Hypothalamus (tissue), 51 donors: Measurements from ENCODE around the gene POLR2A.
"Not testable (repeated sequence)": the region's sequence is repeated elsewhere in the genome, so short reads cannot be mapped to it uniquely, and the experiment has no call there.

Experiments
- DNase-seq, 51 donors: peaks; one replicate each; lab custom pipeline; 2025; lab: John Stamatoyannopoulos, UW

POLR2A gene

DNA sequence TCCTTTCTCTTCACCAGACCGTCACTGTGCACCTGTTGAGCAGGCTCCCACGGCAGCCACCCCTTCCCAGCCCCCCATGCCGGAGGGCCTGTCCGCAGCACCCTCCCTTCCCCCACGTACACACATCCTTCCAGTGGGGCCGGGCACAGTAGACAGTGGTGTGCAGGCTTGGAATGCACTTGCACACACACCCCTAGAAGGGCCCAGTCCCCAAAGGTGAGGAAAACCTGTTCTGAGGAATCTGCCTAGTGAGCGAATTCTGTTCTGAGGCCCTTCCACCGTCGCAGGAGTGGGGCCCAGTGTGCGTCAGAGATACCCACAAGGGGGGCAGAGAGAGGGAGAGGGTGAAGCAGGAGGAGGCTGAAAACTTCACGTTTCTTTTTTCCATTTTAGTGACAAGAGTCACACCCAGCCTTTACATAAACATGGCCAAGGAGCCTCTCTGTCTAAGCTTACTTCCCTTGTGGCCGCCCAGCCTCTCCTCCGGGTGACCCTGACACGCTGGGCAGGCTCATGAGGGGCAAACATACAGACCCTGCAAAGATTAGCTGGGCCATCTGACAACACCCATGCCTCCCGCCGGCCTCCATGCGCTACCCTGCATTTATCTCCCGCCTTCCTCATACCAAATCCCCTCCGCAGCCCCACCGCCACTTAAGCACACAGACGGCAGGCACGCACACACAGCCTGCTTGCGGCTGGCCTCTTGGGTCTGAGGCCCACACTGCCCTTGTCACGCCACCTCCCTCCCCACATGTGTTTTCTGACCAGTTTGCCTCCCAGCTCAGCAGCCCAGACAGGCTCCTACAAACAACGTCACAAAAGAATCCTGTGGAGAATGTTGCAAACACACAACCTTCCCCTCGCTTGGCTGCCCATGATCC is 6.5 kb upstream of the POLR2A start:
- peak in 23 of 51 donors; percentile 6 to 59 (median 42) for DNase-seq

DNA sequence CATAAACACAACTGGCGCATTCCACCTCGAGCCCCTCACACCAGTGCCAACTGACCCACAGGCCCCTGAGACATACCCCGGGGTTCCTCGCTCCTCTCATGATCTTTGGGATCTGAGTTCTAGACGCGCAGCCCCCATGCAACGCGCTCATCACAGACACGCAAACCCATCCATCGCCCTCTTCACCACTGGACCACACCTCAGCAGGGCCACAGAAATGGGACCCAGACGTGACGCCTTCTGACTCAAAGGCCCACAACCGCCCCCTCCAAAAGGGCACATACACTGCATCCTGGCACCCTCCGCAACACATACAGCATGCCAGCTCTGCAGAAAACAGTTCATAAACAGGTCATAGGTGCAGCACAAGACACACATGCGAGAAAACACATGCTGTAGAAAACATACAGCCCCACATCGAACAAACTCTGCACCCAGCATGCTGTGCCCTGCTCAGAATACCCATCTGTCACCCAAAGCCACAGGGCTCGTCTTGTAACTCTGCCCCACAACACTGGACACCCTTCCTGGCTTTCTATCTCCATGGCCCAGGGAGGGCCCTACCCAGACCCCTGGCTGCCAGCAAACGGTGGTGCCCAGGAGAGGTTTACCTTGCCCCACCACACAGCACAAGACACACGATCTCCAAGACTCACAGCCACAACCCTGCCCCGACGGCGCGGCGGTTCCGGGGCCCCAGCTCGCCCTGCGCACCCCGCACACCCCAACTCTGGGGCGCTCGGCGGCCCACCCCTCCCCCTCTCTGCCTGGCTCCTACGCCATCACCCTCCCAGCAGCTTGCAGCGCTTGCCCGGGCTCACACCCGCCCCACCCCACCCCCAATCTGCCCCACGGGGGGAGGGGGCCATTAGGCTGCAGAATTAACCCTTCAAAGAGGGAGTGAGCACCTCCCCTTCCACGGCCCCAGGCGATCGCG is 5.6 kb upstream of the POLR2A start:
- DNase-seq, result peak in 41 of 51 donors; percentile 12 to 79 (median 57)

- peak in 41 of 51 donors; percentile 27 to 82 (median 58) for DNase-seq
Observed at GRCh38 chr17:7479213-7480088, 4.7 kb upstream of the POLR2A start, which contains the start of gene ZBTB4. Gene ZBTB4 (minus strand): TSS chr17:7479631. CDS start chr17:7466801, 12,830 bp downstream.

GRCh38 chr17:7480089-7480384 is 4.1 kb upstream of the POLR2A start:
- DNase-seq, result no peak

- DNase-seq, result not testable (repeated sequence)
Observed at GRCh38 chr17:7481275-7481674, 2.9 kb upstream of the POLR2A start, which contains the start of gene SLC35G6. Gene SLC35G6 (plus strand): TSS chr17:7481446. CDS start chr17:7481517, 71 bp downstream.

DNA sequence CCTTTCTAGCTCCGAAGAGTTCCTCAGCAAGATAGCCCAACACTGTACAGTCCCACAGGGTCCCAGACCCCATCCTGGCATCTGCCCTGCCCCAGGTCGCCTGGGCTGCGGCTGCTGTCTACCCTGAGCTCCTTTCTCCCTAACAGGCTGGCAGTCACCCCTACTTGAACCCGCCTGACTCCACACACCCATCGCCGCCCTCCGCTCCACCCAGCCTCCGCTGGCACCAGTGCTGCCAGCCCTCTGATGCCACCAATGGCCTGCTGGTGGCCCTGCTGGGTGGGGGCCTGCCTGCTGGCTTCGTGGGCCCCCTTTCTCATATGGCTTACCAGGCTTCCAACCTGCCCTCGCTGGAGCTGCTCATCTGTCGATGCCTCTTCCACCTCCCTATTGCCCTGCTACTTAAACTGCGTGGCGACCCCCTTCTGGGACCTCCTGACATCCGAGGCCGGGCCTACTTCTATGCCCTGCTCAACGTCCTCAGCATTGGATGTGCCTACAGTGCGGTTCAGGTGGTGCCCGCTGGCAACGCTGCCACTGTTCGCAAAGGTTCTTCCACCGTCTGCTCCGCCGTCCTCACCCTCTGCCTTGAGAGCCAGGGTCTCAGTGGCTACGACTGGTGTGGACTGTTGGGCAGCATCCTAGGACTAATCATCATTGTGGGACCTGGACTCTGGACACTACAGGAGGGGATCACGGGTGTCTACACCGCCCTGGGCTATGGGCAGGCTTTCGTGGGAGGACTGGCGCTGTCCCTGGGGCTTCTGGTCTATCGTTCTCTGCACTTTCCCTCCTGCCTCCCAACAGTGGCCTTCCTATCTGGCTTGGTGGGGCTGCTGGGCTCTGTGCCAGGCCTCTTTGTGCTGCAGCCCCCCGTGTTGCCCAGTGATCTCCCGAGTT is 2.1 kb upstream of the POLR2A start:
- DNase-seq, result not testable (repeated sequence)

DNA sequence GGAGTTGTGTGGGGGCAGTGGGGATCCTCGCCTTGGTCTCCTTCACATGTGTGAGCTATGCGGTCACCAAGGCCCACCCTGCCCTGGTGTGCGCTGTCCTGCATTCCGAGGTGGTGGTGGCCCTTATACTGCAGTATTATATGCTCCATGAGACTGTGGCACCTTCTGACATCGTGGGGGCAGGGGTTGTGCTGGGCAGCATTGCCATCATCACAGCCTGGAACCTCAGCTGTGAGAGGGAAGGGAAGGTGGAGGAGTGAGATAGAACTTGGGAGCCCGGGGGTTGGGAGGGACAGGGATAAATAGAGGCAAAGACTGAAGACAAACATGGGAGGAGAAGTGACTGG is 1.5 kb upstream of the POLR2A start:
- not testable (repeated sequence) for DNase-seq

- DNase-seq, result peak; percentile 78 to 100 (median 95)
Observed at GRCh38 chr17:7483255-7484066, 705 bp upstream of the POLR2A start.

GRCh38 chr17:7484919-7485377 is 782 bp downstream of the POLR2A start:
- DNase-seq, result no peak

DNA sequence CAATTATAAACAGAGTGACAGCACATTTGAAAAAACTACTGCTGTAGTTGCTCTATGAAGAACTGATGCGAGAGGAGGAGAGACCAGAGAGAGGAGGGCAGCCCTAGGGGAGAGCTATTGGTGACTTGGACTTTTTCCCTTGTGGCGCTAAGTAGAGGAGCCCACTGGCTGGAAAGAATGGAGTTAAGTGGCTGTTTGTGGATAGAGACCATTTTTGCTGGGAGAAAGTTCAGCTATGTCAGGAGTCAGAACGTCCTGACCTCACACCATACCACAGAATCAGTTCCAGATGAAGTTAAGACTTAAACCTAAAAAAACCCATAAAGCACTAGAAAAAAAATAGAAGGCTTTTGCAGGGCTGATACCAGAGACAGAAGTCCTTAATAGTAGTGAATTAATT is 2.0 kb downstream of the POLR2A start:
- no peak for DNase-seq

DNA sequence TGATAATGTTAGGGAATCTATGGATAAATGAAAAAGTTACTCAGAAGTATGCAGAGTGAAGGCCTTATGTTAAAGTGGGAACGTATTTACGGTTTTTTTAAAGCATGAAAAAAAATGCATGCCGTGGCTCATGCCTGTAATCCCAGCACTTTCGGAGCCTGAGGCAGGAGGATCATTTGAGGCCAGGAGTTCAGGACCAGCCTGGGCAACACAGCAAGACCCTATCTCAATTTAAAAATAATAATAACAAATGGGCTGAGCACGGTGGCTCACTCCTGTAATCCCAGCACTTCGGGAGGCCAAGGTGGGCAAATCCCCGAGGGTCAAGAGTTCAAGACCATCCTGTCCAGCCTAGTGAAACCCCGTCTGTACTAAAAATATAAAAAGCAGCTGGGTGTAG is 6.0 kb downstream of the POLR2A start:
- no peak for DNase-seq

DNA sequence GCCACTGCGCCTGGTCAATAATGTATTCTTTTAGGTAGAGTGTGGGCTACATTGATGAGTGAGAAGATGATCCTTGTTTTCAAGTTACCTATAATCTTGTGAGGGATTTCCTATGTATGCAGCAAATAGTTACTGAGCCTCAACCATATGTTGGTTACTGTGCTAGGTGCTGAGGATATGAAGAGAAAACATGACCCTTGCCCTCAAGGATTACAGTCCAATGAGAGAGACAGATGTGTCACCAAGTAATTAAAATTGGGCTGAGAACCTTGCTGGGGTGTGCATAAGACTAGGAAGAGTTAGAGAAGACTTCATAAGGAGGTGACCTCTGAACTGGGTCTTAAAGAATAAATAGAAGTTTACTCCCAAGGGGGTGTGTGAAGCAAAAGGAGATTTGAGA is 7.4 kb downstream of the POLR2A start:
- no peak for DNase-seq

- no peak for DNase-seq
Observed at GRCh38 chr17:7493941-7494340, 9.8 kb downstream of the POLR2A start.

GRCh38 chr17:7495906-7496434 is 11.8 kb downstream of the POLR2A start:
- no peak for DNase-seq

- DNase-seq, result no peak
Observed at GRCh38 chr17:7496470-7497183, 12.5 kb downstream of the POLR2A start.

DNA sequence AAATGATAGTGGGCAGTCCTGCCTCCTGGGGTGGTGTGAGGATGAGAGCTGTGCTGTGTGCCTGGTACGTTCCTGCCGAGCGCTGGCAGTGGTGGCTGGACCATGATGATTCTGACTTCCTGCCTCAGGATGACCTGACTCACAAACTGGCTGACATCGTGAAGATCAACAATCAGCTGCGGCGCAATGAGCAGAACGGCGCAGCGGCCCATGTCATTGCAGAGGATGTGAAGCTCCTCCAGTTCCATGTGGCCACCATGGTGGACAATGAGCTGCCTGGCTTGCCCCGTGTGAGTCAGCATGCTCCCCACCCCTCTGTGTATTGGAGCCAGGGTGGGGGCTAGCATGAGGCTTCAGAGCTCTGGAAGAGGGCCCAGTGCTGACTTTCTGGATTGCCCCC is 13.1 kb downstream of the POLR2A start:
- no peak for DNase-seq

GRCh38 chr17:7497636-7498035 is 13.5 kb downstream of the POLR2A start:
- DNase-seq, result no peak
